HG02870 (cell line): ENCODE measurements around the gene MED26.
A peak's percentile ranks its signal among the peaks of the same experiment; 100 is the strongest.

Experiments used
- ATAC-seq: cut with Tn5 transposase; IDR thresholded peaks from one replicate; pipeline ENCODE4 v1.9.1; 2021; ENCODE audit warnings: mild to moderate bottlenecking, moderate library complexity; ENCODE audit not compliant: unreplicated experiment

Gene MED26

DNA sequence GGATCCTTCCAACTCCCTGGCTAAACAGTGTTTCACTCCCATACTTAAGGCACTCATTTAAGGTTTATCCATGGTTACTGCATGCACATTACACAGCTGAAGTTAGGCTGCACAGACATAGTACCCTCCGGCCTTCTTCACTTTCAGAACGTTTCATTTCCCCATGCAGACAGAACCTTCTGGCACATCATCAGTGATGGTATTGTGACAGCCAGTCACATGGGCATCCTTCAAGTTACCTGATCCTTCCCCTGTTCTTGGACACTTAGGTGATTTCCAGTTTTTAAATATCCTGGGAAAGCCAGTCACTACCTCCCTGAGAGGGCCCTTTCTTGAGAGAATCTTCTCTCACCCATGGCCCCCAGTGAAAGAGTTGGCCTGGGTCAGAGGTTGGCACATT, 22.8 kb upstream of the MED26 start:
- no peak for ATAC-seq

DNA sequence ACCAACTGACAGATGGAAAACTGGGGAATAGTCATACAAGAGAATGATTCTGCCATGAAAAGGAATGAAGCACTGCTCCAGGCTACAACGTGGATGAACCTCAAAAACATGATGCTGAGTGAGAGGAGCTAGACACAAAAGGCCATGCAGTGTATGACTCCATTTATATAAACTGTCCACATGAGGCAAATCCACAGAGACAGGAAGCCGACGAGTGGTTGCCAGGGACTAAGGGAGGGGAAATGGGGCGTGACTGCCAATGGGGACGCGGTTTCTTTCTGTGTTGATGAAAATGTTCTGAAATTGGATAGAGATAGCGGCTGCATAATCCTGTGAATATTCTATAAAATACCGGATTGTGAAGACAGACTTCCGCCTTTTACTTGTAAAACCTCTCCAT, 21.7 kb upstream of the MED26 start:
- ATAC-seq: no peak

GRCh38 chr19:16645140-16645539, 17.1 kb upstream of the MED26 start:
- no peak for ATAC-seq

- ATAC-seq: no peak
Measured at GRCh38 chr19:16641695-16642094, 13.7 kb upstream of the MED26 start.

GRCh38 chr19:16640951-16641350, 12.9 kb upstream of the MED26 start:
- ATAC-seq: no peak

DNA sequence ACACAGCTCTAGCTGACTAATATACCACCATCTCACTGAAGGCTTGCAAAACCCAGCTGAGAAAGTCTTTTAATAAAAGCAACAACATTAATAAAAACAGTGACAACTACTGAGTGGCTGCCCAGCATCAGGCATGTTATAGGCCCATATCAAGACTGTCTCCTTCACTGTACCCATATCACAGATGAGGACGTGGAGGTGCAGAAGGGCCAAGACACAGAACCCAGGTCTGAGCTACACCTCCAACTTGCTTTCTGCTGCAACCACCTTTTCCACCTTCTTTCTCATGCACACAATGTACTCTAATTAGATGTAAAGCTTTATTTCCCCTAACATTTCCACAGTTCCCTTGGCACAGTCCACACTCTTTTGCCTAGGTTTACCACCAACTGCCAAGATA, 10.7 kb upstream of the MED26 start:
- no peak for ATAC-seq

GRCh38 chr19:16637535-16637934, 9.5 kb upstream of the MED26 start:
- no peak for ATAC-seq

DNA sequence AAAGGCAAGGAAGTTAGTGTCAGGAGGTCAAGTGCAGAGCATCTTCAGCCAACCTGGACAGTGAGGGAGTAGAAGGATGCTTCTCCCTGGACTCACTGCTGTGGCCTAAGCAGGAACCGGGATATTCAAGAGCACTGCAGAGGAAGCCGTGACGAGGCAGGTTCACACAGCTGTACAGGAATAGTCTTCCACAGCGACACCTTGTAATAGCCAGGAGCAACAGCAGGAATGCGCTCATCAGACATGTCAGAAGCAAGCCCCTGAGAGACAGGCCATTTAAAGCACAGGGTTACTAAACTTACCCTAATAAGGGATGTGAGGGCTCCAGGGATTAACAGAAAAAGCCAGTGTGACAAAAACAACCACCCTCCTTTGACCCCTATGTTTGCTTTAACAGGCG, 3.5 kb upstream of the MED26 start:
- ATAC-seq: no peak

GRCh38 chr19:16628984-16629691, 1.1 kb upstream of the MED26 start:
- peak; percentile 4 for ATAC-seq

DNA sequence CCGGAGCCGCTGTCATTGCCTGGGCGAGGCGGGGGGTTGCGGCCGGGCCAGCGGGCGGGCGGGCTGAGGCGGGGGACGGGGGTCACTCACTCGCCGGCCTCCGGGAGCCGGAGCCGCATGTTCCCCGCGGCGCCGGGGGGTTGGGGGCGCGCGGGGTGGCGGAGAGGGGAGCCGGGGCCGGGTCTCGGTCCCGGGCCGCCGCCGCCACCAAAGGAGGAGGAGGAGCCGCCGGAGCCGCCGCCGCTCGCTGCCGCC, 149 bp downstream of the MED26 start:
- ATAC-seq: no peak

DNA sequence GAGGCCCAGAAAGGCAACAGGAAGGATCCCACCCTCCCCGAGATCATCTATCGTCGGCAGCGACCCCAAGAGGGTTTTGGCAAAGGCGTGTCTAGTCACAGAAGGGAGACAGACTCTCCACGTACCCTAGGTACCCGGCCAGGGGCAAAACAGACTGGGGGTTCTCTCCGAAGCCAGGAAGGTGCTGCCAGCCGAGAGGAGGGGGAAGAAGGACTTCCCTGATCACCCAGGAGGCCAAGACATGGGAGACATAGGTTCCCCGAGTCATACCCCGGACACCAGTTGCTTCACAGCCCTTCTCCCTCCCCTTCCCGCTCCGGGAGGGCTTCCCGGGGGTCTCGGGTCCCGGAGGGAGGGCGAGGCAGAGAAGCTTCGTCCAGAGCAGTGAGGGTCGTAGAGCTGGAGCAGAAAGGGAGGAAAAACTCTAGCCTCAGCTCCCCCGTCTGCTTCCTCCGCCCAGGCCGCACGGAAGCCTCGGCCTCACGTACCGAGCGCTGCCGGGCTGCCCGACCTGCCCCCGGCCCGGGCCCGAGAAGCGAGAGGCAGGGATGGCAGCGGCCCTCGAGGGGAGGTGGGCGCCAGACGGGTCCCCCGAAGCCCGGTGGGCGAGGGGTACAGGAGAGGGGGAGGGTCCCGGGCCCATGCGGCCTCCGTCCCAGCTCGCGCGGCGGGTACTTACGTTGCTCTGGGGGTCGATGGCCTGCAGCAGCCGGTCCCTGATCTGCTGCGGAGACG, 644 bp downstream of the MED26 start:
- no peak for ATAC-seq

DNA sequence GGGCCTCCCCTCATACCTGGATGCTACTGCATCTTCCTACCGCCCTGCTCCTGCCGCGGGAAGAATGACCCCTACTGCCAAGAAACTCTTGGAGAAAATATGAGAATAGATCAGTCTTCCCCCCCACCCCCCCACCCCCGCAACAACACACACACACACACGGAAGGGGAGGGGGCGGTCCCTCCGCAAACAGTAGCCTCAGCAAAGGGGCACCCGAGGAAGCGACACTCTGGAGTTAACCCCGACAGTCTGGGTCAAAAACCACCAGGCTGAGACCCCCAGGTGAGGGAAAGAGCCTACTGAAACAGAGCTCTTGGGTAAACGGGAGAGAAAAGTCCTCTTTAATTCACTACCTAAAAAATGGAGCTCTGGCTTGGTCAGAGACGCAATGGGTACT, 1.2 kb downstream of the MED26 start:
- no peak for ATAC-seq

DNA sequence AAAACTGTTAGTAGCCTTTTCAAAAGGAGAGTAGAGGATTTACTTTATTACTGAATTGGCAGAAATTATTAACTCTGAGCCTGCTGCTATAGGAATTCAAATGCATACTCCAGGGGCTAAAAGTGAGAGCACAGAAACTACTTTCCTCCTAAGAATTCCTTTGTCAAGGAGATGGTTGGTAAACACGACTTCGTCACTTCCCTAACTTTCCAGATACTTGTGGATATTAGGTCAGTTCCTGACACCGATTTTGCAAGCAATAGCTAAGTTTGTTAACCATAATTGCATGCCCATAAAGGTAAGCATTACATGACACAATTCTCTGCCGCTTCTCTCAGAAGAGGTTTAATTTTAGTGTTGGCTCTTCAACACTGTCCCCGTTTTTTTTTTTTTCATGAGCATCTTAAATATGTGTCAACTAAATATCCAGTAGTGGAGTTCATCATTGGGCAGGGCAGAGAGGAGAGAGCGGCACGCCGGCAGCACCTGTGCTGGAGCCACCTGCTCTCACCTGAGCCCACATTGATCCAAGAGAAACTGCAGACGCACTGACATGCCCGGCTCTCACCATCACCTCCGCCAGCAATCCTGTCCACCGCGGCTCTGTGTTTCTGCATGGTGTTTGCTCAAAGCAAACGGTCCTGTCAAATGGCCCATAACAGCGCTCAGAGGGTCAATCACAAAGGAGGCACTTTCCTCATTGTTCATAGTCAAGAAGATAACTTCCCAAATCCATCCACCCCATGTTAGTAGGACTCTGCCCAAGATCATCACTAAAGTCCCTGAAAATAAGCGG, 2.6 kb downstream of the MED26 start:
- ATAC-seq: no peak

DNA sequence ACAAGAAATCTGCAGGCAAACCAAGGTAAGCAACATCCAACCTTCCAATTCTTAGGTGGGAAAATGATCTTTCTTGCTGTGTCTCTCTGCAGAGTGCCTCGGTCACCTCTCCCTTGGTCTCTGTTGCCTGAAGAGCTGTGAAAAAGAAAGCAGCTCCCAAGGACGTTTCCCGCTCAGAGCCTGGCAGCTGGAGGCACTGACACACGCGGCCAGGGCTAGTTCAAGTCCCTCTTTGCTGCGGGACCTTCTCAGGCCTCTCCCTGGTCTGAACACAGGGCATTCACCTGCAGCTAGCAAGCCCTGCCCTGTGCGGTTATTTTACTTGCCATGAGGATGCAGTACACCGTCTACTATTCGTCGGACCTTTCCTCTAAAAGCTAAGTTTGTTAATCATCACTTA, 3.8 kb downstream of the MED26 start:
- no peak for ATAC-seq

DNA sequence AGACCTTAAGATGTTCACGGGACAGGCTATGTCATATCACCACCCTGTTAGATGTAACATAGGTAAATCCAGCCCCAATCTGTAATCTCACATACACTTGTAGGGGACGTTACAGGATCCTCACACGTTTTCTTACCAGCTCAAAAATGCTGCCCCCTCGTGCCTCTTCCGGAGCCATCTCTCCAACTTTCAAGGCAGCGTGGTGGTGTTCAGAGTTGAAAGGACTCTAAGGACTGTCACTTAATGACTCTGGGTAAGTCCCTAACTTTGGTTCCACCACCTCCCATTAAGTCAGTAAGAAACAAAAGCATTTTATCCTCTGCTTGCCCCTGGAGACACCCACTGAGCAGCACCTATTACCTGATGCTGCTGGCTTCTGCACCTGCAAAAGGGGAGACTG, 4.4 kb downstream of the MED26 start:
- no peak for ATAC-seq

GRCh38 chr19:16623066-16623465, 4.9 kb downstream of the MED26 start:
- ATAC-seq: no peak

DNA sequence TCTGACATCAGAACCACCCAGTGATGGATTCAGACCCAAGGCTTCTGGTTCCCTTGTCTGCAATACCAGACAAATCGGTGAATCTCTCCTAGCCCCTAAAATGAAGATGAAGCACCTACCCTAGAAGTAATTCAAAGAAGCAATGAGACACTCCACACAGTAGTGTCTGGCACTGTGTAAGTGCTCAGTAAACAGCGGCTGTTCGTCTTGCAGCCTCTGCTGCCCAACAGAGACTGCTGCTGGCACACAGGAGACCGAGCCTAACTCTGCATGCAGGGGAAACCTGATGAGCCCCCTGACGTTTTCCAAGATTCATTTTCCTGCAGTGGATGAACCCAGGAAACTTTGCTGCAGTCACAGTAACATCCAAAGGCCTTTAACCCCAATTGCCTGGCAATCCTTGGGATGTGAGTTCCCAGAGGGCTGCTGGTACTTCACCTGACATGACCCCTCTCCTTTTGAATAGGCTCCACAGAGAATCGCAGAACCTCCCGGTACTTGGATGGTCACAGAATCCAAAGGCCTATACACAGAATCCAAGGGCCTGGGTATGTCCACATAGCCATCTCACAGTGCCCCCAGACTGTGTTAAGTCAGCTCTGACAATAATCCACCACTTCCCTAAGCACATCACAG, 6.7 kb downstream of the MED26 start:
- ATAC-seq: no peak

GRCh38 chr19:16620584-16620983, 7.4 kb downstream of the MED26 start:
- ATAC-seq: no peak

DNA sequence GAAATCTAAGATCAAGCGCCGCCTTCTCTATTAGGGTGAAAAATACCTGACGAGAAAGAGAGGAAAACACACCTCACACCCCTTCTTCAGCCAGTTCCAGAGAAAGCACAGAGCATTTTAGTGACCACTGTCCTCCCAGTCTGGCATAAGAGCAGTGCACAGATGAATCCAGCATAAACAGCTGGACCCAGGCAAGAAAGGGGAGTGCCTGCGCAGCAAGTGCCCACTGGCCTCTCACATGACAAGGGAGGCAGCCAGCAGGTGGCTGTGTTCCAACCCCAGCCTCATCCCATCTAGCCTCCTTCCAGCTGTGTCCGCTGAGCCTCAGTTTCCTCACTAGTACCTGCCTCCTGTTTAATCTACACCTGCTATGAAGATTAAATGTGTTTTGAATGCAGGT, 8.0 kb downstream of the MED26 start:
- ATAC-seq: no peak

DNA sequence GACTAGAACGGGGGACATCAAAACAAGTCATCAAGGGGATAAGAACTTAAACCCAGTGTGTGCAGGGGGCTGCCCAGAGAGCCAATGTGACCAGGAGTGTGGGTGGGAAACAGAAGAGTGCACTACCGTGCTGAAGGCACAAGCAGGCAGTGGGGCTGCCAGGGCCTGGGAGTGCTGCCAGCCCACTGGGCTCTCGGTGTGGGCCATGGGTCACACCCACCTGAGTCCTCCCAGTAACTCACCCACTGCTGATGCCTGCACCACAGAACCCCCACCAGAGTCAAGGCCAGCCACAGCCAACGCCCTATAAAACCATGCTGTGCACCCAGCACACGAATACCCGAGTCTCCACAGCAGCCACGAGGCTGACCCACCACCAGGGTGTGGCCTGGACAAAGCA, 8.5 kb downstream of the MED26 start:
- no peak for ATAC-seq

DNA sequence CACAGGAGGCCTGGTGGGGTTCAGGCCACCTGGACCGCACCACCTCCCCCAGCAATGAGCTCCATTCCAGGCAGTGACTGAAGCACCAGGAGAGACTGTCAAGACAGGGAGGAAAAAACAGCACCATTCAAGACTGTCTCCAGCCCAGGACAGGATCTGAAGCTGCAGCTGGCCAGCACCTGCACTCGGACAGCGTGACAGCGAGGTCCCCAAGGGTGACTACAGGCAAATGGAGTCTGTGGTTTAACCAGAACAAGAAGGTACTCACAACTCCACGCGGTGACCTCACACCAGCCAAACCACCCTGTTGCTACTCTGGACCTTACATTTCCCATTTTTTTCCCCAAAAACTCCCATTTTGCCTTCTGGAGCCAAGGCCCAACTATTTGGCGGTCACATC, 9.8 kb downstream of the MED26 start:
- no peak for ATAC-seq

- ATAC-seq: no peak
Measured at GRCh38 chr19:16615808-16616207, 12.2 kb downstream of the MED26 start.
